Posterior cingulate gyrus (tissue), 11 donors: ENCODE results near the gene HTR5A.
"Not testable (repeated sequence)": the region's sequence is repeated elsewhere in the genome, so short reads cannot be mapped to it uniquely, and the experiment has no call there.

Source experiments
- DNase-seq, 10 donors: peaks; one replicate each; pipeline versions ENCODE4 v3.0.0 to v3.0.0-alpha.2; 2020 to 2021; ENCODE audit warnings: mixed read lengths in 3 of 10
- intact Hi-C: fragments of 100-400 bp; cut with DNase I; formaldehyde crosslinking; loops from one replicate; pipeline ENCODE4 v1.15.1; 2023

HTR5A gene

GRCh38 chr7:155069992-155070751 is at the start of gene HTR5A:
Gene HTR5A, plus strand, starts transcription at chr7:155070324. Its CDS starts 576 bp downstream, at chr7:155070900.
- intact Hi-C loops: loop anchor here (5.0 kb wide), 2 partner anchors 68 to 227 kb away; partner anchors contain the start of genes INSIG1 and PAXIP1
- DNase-seq: peak; percentile 55 to 96 (median 74)

GRCh38 chr7:155020996-155021395 is 49.1 kb upstream of the HTR5A start:
- no peak for DNase-seq
- intact Hi-C loops: no loop called here

GRCh38 chr7:155021699-155022145 is 48.4 kb upstream of the HTR5A start:
- intact Hi-C loops: no loop called here

GRCh38 chr7:155027879-155028278 is 42.2 kb upstream of the HTR5A start:
- DNase-seq: no peak
- intact Hi-C loops: no loop called here

More at GRCh38 chr7:155021699-155022145, 48.4 kb upstream of the HTR5A start:
- no peak for DNase-seq

- intact Hi-C loops: no loop called here
- DNase-seq: no peak
Measured at GRCh38 chr7:155032978-155033377, 37.1 kb upstream of the HTR5A start.

GRCh38 chr7:155034495-155034894 is 35.6 kb upstream of the HTR5A start:
- intact Hi-C loops, DNase-seq: not testable (repeated sequence)

GRCh38 chr7:155038335-155038734 is 31.8 kb upstream of the HTR5A start:
- intact Hi-C loops: no loop called here
- DNase-seq: no peak

- intact Hi-C loops: no loop called here
- no peak for DNase-seq
Measured at GRCh38 chr7:155043756-155044155, 26.4 kb upstream of the HTR5A start.

GRCh38 chr7:155048006-155048405 is 22.1 kb upstream of the HTR5A start:
- intact Hi-C loops: no loop called here

GRCh38 chr7:155051355-155051754 is 18.8 kb upstream of the HTR5A start:
- DNase-seq: no peak
- intact Hi-C loops: no loop called here

More at GRCh38 chr7:155048006-155048405, 22.1 kb upstream of the HTR5A start:
- DNase-seq: no peak

- intact Hi-C loops: no loop called here
- no peak for DNase-seq
Measured at GRCh38 chr7:155053002-155053401, 17.1 kb upstream of the HTR5A start.

GRCh38 chr7:155054761-155055160 is 15.4 kb upstream of the HTR5A start:
- intact Hi-C loops: no loop called here
- no peak for DNase-seq

- DNase-seq: no peak
- intact Hi-C loops: no loop called here
Measured at GRCh38 chr7:155057076-155057475, 13.0 kb upstream of the HTR5A start.

GRCh38 chr7:155058896-155059295 is 11.2 kb upstream of the HTR5A start:
- no peak for DNase-seq

GRCh38 chr7:155059703-155060102 is 10.4 kb upstream of the HTR5A start:
- intact Hi-C loops: no loop called here
- DNase-seq: no peak

More at GRCh38 chr7:155058896-155059295, 11.2 kb upstream of the HTR5A start:
- intact Hi-C loops: no loop called here

- intact Hi-C loops: no loop called here
- DNase-seq: no peak
Measured at GRCh38 chr7:155062411-155062810, 7.7 kb upstream of the HTR5A start.

GRCh38 chr7:155064186-155064585 is 5.9 kb upstream of the HTR5A start:
- no peak for DNase-seq
- intact Hi-C loops: no loop called here

GRCh38 chr7:155066417-155066950 is 3.6 kb upstream of the HTR5A start:
- DNase-seq: peak in 5 of 10 donors; percentile 24 to 85 (median 35)
- intact Hi-C loops: no loop called here

- intact Hi-C loops: loop anchor here (5.0 kb wide), 2 partner anchors 69 to 226 kb away; partner anchors contain the start of genes INSIG1 and PAXIP1
- DNase-seq: peak in 7 of 10 donors; percentile 26 to 90 (median 41)
Measured at GRCh38 chr7:155071121-155071651, 1.1 kb downstream of the HTR5A start.

GRCh38 chr7:155071916-155072571 is 1.9 kb downstream of the HTR5A start:
- no peak for DNase-seq
- intact Hi-C loops: loop anchor here (5.0 kb wide), 2 partner anchors 70 to 225 kb away; partner anchors contain the start of genes INSIG1 and PAXIP1

- intact Hi-C loops: loop anchor here (5.0 kb wide), 2 partner anchors 72 to 223 kb away; partner anchors contain the start of genes INSIG1 and PAXIP1
- DNase-seq: no peak
Measured at GRCh38 chr7:155073922-155074321, 3.8 kb downstream of the HTR5A start.
